ENCODE data around the gene SPATS2L. TPM values are rescaled to one million over a fixed set of nuclear protein-coding genes. Genes with fewer than 3 reads are reported as not detected.

SPATS2L gene
- total and polyA plus RNA-seq, 2 of the 13 experiments (the other 11 are each of a cell fraction or from before 2014, with no cell fraction given), result 154 to 212 TPM

DNA sequence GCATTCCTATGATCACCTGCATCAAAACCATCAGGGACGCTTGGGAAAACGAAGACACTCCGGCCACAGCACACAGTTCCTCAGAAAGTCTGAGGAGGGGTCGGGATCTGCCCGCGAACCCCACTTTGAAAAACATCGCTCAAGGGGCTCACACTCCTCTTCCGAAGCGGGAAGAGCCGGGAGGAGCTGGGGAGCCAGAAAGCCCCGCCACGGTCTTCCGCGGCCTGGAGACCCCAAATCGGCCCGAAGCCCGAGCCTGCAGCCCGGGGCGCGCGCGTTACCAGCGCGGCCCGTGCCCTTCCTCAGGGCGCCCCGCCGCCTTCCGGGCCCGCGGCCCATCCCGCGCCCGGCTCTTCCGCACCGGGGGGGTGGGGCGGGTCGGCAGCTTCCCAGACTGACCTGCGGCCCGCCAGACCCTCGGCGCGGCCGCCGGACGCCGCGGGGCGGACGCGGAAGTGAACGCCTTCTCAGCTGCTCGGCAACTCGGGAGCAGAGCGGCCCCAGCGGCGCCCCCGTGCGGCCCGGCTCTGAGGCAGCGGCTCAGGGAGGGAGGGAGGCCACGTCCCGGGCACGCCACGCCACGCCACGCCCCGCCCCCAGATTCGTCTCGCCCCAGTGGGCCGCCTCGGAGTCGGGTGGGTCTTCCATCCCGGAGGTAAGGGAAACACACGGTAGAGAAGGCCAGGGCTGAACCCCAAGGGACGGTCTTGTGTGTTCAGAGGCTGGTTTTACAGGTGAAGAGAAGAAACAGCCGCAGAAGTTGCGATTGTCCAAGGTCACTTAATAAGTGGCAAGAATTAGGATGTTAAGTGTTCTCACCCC is 203.3 kb downstream of the SPATS2L start, which contains the start of gene KCTD18 (continued):
- TF ChIP-seq, protein P1, sequence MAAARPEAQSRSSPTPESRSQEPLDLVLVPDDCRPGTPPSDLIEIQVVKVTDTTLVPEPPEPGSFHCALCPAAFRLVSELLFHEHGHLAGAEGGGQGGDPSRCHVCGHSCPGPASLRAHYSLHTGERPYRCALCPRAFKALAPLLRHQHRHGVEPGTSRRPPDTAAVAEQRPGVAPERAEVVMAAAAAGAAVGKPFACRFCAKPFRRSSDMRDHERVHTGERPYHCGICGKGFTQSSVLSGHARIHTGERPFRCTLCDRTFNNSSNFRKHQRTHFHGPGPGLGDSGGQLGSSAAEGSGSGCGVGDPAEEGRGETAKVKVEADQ (CRISPR knock-in tag; IDR thresholded peaks at IDR 0.05; ENCODE audit: borderline replicate concordance), result 0 out of 2 replicates have a peak, but pooled peaks have one; percentile 95
- TF ChIP-seq KDM6A (CRISPR knock-in tag; IDR thresholded peaks at IDR 0.05; ENCODE audit: low read depth) (no peak), ZNF720 (CRISPR knock-in tag; IDR thresholded peaks at IDR 0.05) (no peak), ZFP37 (CRISPR knock-in tag; IDR thresholded peaks at IDR 0.05; ENCODE audit: borderline replicate concordance) (no peak), ZSCAN25 (CRISPR knock-in tag; IDR thresholded peaks at IDR 0.05) (peak; percentile 35), RARA (CRISPR knock-in tag; IDR thresholded peaks at IDR 0.05) (peak; percentile 63), ATM (IDR thresholded peaks at IDR 0.05; ENCODE audit: borderline replicate concordance) (no peak), ETV5 (CRISPR knock-in tag; IDR thresholded peaks at IDR 0.05; ENCODE audit: borderline replicate concordance) (peak; percentile 77), HES4 (CRISPR knock-in tag; IDR thresholded peaks at IDR 0.05; ENCODE audit: borderline replicate concordance) (peak; percentile 37; the same call in 1 of the 2 replicates), FOXA3 (CRISPR knock-in tag; IDR thresholded peaks at IDR 0.05) (peak; percentile 67), ZBTB42 (CRISPR knock-in tag; IDR thresholded peaks at IDR 0.05) (peak; percentile 82), ZNF136 (CRISPR knock-in tag; IDR thresholded peaks at IDR 0.05; ENCODE audit: low read depth) (no peak; the same call in 1 of the 2 replicates), HNRNPLL (IDR thresholded peaks at IDR 0.05; ENCODE audit: low read depth, low read length, poor library complexity, severe bottlenecking) (peak; percentile 76), ZNF20 (CRISPR knock-in tag; IDR thresholded peaks at IDR 0.05) (no peak), XRCC5 (optimal IDR thresholded peaks at IDR 0.05; ENCODE audit: low read length) (peak; percentile 98), HNF4G (IDR thresholded peaks at IDR 0.05; ENCODE audit: borderline replicate concordance, low read depth, low read length) (no peak), HNF4G (CRISPR knock-in tag; IDR thresholded peaks at IDR 0.05; ENCODE audit: borderline replicate concordance, low read depth) (no peak), ZNF468 (CRISPR knock-in tag; IDR thresholded peaks at IDR 0.05) (peak; percentile 78; the same call in 1 of the 2 replicates), ZNF564 (CRISPR knock-in tag; IDR thresholded peaks at IDR 0.05) (no peak), MLLT10 (CRISPR knock-in tag; IDR thresholded peaks at IDR 0.05) (no peak)
- TF ChIP-seq, protein P2, sequence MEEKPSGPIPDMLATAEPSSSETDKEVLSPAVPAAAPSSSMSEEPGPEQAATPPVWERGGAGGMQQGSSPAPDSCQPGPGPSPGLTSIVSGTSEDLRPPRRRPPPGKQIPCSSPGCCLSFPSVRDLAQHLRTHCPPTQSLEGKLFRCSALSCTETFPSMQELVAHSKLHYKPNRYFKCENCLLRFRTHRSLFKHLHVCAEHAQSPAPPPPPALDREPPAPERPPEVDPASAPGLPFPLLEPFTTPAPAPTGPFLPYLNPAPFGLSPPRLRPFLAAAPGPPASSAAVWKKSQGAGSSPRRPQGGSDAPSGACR (CRISPR knock-in tag; IDR thresholded peaks at IDR 0.05), result peak; percentile 53; the same call in 1 of the 2 replicates
- TF ChIP-seq, protein P3, sequence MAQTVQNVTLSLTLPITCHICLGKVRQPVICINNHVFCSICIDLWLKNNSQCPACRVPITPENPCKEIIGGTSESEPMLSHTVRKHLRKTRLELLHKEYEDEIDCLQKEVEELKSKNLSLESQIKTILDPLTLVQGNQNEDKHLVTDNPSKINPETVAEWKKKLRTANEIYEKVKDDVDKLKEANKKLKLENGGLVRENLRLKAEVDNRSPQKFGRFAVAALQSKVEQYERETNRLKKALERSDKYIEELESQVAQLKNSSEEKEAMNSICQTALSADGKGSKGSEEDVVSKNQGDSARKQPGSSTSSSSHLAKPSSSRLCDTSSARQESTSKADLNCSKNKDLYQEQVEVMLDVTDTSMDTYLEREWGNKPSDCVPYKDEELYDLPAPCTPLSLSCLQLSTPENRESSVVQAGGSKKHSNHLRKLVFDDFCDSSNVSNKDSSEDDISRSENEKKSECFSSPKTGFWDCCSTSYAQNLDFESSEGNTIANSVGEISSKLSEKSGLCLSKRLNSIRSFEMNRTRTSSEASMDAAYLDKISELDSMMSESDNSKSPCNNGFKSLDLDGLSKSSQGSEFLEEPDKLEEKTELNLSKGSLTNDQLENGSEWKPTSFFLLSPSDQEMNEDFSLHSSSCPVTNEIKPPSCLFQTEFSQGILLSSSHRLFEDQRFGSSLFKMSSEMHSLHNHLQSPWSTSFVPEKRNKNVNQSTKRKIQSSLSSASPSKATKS (CRISPR knock-in tag; IDR thresholded peaks at IDR 0.05), result 0 out of 2 replicates have a peak, but pooled peaks have one; percentile 25
- TF ChIP-seq, protein P4, sequence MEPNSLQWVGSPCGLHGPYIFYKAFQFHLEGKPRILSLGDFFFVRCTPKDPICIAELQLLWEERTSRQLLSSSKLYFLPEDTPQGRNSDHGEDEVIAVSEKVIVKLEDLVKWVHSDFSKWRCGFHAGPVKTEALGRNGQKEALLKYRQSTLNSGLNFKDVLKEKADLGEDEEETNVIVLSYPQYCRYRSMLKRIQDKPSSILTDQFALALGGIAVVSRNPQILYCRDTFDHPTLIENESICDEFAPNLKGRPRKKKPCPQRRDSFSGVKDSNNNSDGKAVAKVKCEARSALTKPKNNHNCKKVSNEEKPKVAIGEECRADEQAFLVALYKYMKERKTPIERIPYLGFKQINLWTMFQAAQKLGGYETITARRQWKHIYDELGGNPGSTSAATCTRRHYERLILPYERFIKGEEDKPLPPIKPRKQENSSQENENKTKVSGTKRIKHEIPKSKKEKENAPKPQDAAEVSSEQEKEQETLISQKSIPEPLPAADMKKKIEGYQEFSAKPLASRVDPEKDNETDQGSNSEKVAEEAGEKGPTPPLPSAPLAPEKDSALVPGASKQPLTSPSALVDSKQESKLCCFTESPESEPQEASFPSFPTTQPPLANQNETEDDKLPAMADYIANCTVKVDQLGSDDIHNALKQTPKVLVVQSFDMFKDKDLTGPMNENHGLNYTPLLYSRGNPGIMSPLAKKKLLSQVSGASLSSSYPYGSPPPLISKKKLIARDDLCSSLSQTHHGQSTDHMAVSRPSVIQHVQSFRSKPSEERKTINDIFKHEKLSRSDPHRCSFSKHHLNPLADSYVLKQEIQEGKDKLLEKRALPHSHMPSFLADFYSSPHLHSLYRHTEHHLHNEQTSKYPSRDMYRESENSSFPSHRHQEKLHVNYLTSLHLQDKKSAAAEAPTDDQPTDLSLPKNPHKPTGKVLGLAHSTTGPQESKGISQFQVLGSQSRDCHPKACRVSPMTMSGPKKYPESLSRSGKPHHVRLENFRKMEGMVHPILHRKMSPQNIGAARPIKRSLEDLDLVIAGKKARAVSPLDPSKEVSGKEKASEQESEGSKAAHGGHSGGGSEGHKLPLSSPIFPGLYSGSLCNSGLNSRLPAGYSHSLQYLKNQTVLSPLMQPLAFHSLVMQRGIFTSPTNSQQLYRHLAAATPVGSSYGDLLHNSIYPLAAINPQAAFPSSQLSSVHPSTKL (CRISPR knock-in tag; IDR thresholded peaks at IDR 0.05), result peak; percentile 86
